AG10803 (cell line): ENCODE measurements around the gene SLC10A4.

Source experiments
- DNase-seq: peaks from one replicate; pipeline ENCODE4 v3.0.0; 2010; ENCODE audit warnings: low read depth
- H3K4me3 ChIP-seq: 2 replicates; pipeline ENCODE4 v1.5.1; 2011; ENCODE audit warnings: mild to moderate bottlenecking, low read length, control low read depth
- CTCF ChIP-seq: conservative IDR thresholded peaks from 2 replicates; pipeline ENCODE4 v1.5.1; 2011; ENCODE audit warnings: mild to moderate bottlenecking, low read length, control low read depth, inconsistent platforms

Gene SLC10A4

GRCh38 chr4:48518143-48518542, 35.0 kb downstream of the SLC10A4 start:
- no peak for TF ChIP-seq CTCF
- DNase-seq, result no peak
- H3K4me3 ChIP-seq, result no peak overlapping the region

GRCh38 chr4:48526406-48526805, 43.3 kb downstream of the SLC10A4 start:
- no peak for DNase-seq
- TF ChIP-seq CTCF, result no peak
- no peak overlapping the region for H3K4me3 ChIP-seq

GRCh38 chr4:48538358-48538757, 55.2 kb downstream of the SLC10A4 start:
- DNase-seq, result no peak
- no peak for TF ChIP-seq CTCF
- H3K4me3 ChIP-seq, result no peak overlapping the region
